ENCODE measurements around the gene ADGRG6. TPM values are rescaled to one million over a fixed set of nuclear protein-coding genes. Genes with fewer than 3 reads are reported as not detected.

ADGRG6 gene
- total and polyA plus RNA-seq, 2 of the 8 experiments (the other 6 are each of a cell fraction or from before 2014, with no cell fraction given): 1.1 to 6.2 TPM

- Histone ChIP-seq H4K20me1 (replicated peaks in 1 of 2; ENCODE audit: control insufficient read depth in 1 of 2, insufficient read depth in 2 of 2, low read length in 2 of 2) (no peaks in the 10 kb centered on the region), H3K36me3 (ENCODE audit: control insufficient read depth in 2 of 4, insufficient read depth in 4 of 4, low read length in 3 of 4) (no peaks in the 10 kb centered on the region), H4K5ac (ENCODE audit: insufficient read length, low read depth, low read length) (no peak overlapping the region), H3K56ac (replicated peaks; ENCODE audit: insufficient read length, low read depth, low read length) (no peak overlapping the region), H3K23me2 (ENCODE audit: low read depth, low read length) (peaks cover 2% of the 10 kb centered on the region; the same call in 1 of the 2 replicates), H3K4ac (replicated peaks; ENCODE audit: insufficient read length, low read depth, low read length) (no peak overlapping the region), H2BK15ac (ENCODE audit: low read length) (no peak overlapping the region), H3K14ac (ENCODE audit: insufficient read length) (no peak overlapping the region), H2BK120ac (replicated peaks; ENCODE audit: low read depth, low read length) (no peak overlapping the region), H3K18ac (ENCODE audit: extremely low read depth, low read length) (no peak overlapping the region), H3K23ac (ENCODE audit: insufficient read length) (no peak overlapping the region), H3K4me1 (replicated peaks in 1 of 4; ENCODE audit: control insufficient read depth in 3 of 4, insufficient read depth in 4 of 4, low read length in 3 of 4) (peaks cover 0 to 4% (median 0%) of the 10 kb centered on the region in 4 experiments; a peak in 1 of 7 replicates), H3K9me3 (ENCODE audit: insufficient read depth in 2 of 2, low read depth in 1 of 2, low read length in 1 of 2) (no peaks in the 10 kb centered on the region), H2AFZ (ENCODE audit: low read length) (no peak overlapping the region), H3K79me2 (ENCODE audit: control insufficient read depth in 1 of 2, insufficient read depth in 2 of 2, low read length in 2 of 2) (no peaks in the 10 kb centered on the region), H3K27me3 (replicated peaks in 1 of 4; ENCODE audit: control insufficient read depth in 3 of 4, extremely low read depth in 1 of 4, insufficient read depth in 3 of 4, low read length in 3 of 4) (no peaks in the 10 kb centered on the region), H3K9ac (replicated peaks in 1 of 4; ENCODE audit: extremely low read depth in 1 of 4, low read depth in 3 of 4, low read length in 3 of 4) (no peak overlapping the region), H2AK5ac (ENCODE audit: low read depth, low read length) (no peak overlapping the region), H4K91ac (replicated peaks; ENCODE audit: insufficient read length, low read length) (no peak overlapping the region), H2BK5ac (ENCODE audit: low read depth, low read length) (no peak overlapping the region), H2BK12ac (ENCODE audit: low read depth, low read length) (no peak overlapping the region), H3K4me2 (ENCODE audit: insufficient read depth in 1 of 2, low read depth in 2 of 2, low read length in 2 of 2) (no peak overlapping the region), H4K8ac (ENCODE audit: extremely low read depth, insufficient read depth, low read length) (no peak overlapping the region), H3K27ac (ENCODE audit: low read depth, low read length) (no peak overlapping the region), H3K4me3 (ENCODE audit: extremely low read depth in 1 of 4, insufficient read depth in 2 of 4, low read depth in 3 of 4, low read length in 4 of 4) (no peak overlapping the region), H2BK20ac (ENCODE audit: low read length) (no peak overlapping the region), H3K79me1 (ENCODE audit: low read depth, low read length) (no peaks in the 10 kb centered on the region)
- 96% methylated on average over 1 of the region's 1 CpG; no CpG with 5 or more reads in 1 of the 2 experiments for WGBS, 2 experiments (ENCODE audit: extremely low coverage in 1 of 2, insufficient coverage in 1 of 2, insufficient read length in 1 of 2, insufficient replicate concordance in 2 of 2, low coverage in 1 of 2, low lambda C conversion rate in 2 of 2, missing lambda C conversion rate in 1 of 2)
- ChIA-PET CTCF (ENCODE audit: partially characterized antibody) (interaction anchor here (1.2 kb wide), 1 partner anchor 202 kb away, joined by 4 read pairs; no protein-coding TSS in a partner anchor), POLR2A (ENCODE audit: partially characterized antibody) (no interaction called here)
- DNase-seq (ENCODE audit: low read depth in 1 of 2, low spot score in 2 of 2): no peak
- no peak for FAIRE-seq
- TF ChIP-seq SAP30 (IDR thresholded peaks at IDR 0.05; ENCODE audit: insufficient read depth, insufficient replicate concordance, low read length) (no peak), EZH2 (IDR thresholded peaks at IDR 0.05; ENCODE audit: low read depth, low read length, severe bottlenecking) (no peak), CTBP2 (IDR thresholded peaks at IDR 0.05; ENCODE audit: borderline replicate concordance, insufficient read depth, insufficient read length, low read length) (no peak), PHF8 (conservative IDR thresholded peaks at IDR 0.05; ENCODE audit: low read depth, low read length) (no peak)
Measured at GRCh38 chr6:142271476-142271875, 30.3 kb upstream of the ADGRG6 start.

All from H1 (cell line).